Hindlimb muscle (tissue), 1 donor: ENCODE measurements around the gene DCAF6. TPM values are rescaled to one million over a fixed set of nuclear protein-coding genes. Genes with fewer than 3 reads are reported as not detected.

Source experiments
- DNase-seq: peaks from one replicate; pipeline ENCODE4 v3.0.0-alpha.2; 2013
- polyA plus RNA-seq: library from polyadenylated mRNA; unstranded; fragments of 120-200 nt; gene quantifications from one replicate; pipeline ENCODE4 v1.2.1, GENCODE V29; 2013; ENCODE audit not compliant: insufficient read length

Gene DCAF6
- polyA plus RNA-seq, 1 donor = 134 TPM

DNA sequence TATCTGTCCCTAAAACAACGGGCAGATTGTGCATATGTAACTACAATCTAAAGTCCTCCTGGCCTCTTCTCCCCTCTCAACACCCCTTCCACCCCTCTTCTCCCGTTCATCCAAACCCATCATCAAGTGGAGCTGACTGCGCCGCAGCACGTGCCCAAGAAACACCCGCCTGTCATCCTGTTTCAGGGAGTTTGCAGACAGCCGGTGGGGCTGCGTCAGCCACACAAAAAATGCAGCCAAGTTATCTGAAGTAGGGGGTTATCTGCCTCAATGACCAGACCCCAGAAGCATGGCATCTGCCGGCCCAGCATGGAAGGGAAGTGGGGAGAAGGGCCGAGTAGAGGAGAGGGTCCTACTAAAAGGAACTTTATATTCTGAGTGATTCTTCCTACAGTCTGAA, 151.2 kb downstream of the DCAF6 start:
- DNase-seq = no peak

DNA sequence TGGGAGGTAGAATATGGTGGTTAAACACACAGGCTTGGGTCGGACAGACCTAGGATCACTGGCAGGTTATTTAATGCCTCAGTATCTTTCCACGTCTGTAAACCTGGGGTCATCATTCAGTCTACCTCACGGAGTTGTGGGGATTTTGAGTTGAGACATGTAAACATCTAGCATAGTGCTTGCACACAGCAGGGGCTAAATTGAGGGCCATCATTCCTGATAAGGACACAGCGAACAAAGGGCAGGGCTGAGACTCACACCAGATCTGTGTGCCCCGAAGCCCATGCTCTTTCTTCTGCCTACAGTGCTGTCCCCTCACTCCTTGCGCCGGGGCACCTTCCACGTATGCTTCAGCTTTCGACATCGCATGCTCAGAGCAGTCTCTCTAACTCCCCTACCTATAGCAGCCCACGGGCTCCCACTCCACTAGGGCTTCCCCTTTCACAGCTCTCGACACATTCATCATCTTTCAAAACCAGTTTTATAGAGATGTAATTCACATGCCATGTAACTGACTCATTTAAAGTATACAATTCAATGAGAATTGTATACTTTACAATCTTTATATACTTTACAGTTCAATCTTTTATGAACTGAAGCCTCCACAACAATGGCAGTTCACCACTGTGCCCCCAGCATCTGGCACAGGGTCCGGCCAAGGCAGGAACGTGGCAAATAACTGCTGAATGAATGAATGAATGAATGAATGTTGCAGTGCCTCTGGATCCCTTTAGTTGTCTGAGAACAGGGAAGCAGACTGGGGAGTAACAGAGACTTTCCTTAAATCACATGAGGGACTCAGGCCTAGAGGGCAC, 152.2 kb downstream of the DCAF6 start:
- DNase-seq = no peak

DNA sequence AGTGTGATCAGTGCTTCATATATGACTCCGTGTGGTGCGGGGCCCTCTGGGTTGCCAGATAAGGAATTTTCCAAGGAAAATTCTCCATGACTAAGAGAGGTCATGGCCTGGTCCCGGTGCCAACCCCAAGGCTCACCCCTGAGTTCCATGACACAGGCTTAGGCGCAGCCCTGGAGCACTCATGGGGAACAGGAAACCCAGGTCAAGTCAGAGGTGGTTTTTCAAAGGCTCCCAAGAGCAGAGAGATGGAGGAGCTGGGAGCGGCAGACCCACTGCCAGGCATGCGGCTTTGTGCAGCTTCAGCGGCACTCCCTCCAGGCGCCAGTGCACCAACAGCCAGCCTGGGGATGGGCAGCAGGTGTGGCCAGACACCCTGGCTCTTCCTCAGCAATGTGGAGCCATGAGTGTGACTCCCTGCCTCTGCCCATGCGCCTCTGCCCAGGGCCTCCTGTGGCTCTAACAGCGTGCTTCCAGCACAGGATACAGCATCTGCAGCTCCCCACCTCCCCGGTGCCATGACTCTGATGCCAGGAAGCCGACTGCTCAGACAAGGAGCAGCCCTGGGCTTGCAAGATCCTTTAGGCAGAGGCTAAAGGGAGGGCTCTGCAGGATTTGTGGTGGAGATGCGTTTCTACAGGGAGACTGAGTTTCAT, 153.0 kb downstream of the DCAF6 start:
- DNase-seq = no peak

GRCh38 chr1:168089979-168090337, 153.5 kb downstream of the DCAF6 start:
- no peak for DNase-seq

- no peak for DNase-seq
These were observed 153.9 kb downstream of the DCAF6 start for GRCh38 chr1:168090395-168090794.

DNA sequence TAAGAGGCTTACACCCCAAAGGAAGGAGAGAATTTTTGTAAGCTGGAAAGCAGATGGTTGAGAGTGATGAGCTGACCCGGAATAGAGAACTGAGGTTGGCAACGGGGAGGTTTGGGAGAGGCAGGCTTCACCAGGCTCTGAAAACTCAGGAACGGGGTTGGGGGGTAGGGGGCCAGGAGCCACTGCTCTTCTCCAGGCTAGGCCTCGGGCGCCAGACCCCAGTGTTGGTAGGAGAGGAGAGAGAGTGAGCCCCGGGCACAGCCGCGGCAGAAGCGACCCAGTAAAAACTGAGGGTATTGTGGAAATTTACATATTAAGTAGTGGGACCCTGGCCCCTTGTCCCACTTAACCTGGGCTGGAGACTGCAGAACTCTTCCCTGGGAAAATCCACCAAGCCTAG, 154.6 kb downstream of the DCAF6 start:
- DNase-seq = no peak

DNA sequence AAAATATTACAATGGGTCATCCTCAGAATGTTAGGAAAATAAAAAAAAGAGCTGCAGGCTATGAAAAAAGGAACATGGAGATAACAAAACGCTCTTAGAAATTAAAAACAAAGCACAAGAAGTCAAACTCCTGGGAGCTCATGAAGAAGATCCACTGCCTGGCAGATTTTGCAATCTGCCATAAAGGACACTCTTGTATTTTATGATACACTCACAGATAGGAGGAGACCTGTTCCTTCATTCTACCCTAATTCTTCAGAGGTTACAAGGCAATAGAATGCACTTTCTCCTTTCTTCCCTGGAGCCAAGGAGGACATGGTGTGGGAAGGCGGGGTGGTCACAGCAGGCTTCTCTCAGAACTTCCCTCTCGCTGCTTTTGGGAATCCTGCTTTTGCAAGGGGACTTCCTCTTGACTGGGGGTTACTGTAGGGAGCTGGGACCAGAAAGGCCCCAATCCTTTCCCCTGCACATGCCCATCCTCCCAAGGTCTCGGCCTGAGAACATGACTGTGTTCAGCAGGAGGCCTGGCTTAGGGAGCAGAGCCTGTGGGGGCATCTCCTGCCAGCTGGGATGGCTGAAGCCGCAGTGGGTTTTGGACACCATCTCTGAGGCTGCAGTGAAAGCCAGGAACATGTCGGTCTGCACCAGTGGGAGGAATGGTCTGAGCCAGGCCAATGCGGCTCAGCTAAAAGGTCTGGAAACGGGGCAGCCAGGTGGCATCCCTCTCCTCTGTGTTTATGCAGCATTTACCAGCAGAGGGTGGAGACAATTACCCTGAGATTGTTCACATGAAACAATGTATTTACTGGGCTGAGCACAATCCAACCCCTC, 155.5 kb downstream of the DCAF6 start:
- no peak for DNase-seq

DNA sequence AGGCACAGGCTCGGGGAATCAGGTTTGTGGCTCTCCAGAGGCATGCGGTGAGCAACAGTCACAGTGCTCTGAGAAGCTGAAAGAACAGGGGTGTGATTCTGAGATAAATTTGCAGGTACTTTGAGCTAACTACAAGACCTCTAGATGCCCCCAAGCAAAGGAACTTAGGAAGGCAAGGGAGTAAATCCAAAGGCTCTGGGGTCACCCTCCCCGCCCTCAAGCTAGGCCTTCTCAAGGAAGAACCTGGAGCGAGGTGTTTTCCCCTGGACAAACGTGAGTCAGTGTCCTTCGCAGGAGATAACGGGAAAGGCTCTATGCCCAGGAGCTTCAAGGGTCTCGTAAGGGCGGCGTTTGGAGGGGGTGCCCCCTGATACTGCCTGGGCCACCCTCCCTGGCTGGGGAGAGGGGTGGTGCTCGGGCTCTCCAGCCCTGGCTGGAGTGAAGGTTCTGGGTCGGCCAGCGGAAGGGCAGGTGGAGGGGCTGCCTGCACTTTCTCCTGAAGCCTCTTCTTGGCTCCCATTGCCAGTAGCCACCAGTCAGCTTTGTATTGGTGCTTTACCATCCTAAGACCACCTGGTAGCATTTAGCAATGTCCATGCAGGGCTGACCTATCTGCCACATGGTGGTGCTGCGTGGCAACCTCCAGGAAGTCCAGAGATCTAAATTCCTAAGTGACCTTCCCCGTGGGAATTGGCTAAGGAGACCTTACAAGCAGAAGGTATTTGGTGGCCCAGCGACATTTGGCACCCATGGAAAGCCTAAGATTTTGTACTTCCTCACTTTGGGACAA, 156.3 kb downstream of the DCAF6 start:
- DNase-seq = no peak

- no peak for DNase-seq
These were observed 157.1 kb downstream of the DCAF6 start for GRCh38 chr1:168093616-168094015.

DNA sequence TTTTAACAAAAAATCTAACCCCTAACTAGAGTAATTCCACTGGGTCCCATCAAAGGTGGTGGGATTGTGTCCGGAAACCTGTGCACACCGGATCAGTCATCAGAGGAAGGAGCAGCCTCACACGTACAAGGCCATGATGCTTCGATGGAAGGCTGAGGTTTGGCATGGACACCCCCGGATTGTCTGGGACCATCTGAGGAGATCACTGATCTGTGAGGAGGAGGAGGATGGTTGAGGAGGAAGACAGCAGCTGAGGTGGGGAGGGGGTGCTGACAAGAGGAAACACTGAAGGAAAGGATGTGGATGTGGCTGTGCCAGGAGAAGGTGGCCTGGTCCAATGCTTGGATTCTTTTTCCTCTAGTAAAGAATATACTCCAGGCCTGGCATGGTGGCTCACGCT, 159.0 kb downstream of the DCAF6 start:
- no peak for DNase-seq

DNA sequence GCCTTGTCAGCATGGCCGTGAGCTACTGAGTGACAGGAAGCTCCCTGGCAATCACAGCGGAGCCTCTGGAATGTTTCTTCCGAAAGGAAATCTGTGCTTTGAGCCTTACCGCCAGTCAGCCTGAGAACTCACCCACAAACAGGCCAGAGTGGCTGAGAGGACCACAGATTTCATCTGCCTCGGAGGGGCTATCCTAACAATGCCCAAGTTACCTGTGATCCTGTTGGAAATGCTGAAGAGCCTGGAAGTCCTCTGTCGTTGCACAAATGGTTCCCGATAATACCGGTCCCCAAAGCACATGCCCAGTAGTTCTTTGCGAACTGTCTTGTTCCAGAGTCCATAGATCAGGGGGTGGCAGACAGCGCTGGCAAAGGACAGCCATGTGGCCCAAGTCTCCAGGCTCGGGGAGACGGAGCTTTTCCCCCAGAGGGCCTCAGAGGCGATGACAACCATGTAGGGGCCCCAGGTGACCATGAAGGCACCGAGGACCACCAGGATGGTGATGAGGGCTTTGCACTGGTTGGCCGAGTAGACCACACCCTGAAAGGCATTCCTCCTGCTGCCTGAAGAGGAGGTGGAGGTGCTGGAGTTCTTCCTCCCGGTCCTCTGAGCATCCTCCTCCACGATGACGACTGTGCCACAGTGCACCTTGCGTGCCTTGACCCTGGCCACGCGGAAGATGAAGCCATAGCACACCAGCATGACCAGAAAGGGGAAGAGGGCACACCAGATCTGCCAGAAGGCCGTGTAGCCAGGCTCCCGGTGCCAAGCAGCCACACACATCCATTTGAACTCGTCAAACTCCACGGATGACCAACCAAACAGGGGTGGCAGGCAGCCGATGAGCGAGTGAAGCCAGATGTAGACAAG, 160.0 kb downstream of the DCAF6 start:
- no peak for DNase-seq

DNA sequence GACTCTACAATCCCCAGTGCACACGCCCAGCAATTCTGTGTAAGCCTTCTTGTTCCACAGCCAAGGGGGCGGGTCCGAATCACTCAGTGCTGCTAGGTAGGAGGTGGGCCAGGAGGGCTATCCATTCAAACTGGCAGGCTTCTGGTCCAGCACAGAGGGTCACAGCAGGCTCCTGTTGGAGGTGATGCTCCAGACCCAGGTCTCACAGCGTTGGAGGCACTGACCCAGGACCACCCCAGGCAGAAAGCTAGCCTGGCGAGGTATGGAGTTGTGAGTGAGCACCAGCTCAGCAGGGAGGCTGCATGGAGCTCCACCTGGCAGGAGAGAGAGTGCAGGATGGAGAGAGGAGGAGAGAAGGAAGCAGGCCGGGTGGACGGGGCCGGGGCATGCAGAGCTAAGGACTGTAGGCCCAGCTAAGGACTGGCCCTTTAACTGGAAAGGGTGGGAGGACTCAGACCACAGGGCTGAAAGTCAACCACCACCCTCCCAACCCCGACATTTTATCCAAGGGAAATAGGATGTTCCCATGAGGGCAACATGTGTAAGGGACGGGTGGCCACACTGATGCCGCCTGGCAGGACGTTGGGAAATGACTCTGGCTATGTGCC, 161.5 kb downstream of the DCAF6 start:
- no peak for DNase-seq

DNA sequence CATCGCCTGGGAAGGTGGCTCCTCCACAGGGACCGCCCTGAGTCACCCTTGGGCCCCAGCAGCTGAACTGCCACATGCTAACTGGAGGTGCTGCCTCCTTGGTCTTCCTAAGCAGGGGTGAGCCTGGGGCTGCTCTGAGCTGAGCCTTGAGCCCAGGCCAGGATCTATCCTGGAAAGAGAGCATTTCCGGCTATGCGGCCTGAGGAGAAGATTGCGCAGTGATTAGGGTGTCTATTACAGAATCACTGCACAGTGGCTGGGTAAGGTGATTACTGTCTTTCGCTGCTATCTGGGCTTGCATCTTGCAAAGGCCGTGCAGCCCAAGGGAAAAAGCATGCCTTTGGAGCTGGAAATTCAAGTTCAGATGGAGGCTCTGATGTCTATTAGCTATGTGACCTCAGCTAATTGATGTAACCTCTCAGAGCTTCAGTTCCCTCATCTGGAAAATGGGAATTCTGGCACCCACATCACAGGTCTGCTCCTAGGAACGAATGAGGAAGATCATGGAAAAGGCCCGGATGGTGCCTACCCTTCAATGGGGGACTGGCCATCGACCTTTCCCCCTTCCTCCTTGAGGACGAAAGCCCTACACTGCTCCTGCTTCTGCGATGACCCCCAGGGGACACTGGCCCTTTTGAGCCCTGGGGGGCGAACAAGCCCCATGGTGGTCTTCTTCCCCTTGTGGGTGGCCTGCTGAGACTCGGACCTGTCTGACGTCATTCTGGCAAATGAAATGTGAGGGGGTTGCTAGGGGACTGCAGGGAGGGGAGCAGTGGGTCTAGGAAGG, 162.2 kb downstream of the DCAF6 start:
- no peak for DNase-seq

DNA sequence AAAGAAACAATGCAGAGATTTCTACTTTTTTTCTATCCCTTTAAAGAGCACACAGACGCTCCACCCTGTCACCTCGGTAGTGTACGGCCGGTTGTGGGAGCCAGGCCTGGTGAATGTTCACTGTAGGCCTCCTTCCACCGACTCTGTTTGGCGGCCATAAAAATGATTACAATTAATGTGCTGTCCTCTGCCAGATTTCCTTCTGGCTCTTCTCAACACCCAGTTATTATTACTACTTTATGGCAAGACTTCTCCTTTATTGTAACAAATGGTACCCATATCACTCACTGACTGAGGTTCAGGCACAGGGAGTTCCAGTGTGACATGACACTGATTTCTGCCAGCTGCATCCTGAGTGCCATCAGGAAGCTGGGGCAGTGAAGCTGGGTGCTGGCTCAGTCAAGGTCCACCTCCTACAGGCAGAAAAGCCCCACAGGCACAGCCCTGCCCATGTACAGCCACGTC, 162.9 kb downstream of the DCAF6 start:
- no peak for DNase-seq

DNA sequence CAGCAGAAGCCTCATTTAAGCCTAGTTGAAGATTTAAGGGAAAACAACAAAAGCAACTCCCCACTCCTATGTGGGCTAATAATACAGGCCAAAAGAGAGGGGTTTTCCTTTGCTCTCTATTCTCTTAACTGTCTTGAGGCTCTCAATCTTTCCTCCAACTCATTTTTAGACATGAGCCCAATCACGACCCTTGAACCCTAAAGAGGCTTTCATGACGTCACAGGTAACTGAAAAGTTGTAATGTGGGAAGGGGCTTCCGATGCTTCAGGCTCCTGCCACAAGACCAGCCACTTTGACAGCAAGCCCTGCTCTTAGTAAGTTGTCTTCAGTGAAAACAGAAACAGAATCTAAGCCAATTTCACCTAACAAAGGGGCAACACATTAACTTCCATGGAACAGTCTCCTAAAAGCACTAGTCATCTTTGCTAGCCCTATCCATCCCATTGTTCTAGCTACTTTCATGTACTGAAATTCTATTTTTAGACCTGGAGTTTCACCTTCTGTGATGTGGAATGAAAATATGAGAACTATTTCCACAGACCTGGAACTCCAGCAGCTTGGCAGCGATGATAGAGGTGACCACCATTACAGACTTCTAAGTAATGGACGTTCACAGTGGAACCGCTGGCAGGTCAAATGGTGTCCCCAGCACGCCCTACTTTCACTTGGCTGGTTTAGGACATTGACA, 164.0 kb downstream of the DCAF6 start:
- no peak for DNase-seq

DNA sequence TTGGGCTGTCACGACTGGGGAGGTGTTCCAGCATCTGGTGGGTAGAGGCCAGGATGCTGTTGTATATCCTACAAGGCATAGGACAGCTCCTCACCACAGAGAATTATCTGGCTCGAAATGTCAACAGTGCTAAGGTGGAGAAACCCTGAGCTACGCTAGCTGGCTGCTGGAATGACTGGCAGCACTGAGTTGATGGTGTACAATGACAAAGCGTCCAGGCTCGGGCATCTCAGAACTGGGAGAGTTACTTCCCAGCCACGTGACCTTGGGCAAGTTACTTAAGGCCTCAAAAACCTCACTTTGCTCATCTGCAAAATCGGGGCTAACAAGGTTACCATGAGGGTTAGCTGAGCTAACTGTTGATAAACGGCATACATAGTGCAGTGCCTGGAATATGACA, 164.9 kb downstream of the DCAF6 start:
- DNase-seq = no peak

DNA sequence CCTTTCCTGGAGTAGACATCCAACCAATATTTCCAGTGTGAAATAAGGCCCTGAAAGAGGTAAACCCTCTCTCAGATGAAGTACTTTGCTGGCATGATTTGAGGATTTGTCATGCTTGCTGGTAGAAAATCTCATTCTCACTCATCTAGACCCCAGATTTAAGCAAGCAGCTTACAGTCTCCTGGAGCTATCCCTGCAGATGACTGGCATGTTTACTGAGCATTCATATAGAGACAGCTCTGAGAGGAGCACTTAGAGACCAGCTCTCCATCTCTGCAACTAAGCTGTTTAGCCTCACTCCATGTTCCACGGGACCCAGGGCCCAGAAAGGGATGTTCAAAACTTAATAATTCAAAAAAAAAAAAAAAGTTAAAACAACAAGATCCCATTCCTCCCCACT, 166.0 kb downstream of the DCAF6 start:
- DNase-seq = no peak

DNA sequence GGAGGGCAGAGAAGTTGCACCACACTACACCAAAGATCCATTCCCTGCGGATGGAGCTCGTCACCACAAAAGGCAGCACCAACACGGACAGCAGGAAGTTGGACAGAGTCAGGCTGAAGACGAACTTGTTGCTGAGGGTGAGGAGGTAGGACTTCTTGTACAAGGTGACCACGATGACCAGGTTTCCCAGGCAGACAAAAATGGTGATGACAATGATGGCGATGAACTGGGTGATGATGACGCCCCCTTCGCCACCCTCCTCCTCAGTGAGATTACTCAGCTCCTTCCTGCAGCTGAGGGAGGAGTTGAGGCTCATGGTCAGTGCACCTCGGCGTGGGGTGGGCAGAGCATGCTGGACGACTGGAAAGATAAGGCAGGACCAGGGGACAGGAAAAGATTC, 168.1 kb downstream of the DCAF6 start:
- DNase-seq = no peak

DNA sequence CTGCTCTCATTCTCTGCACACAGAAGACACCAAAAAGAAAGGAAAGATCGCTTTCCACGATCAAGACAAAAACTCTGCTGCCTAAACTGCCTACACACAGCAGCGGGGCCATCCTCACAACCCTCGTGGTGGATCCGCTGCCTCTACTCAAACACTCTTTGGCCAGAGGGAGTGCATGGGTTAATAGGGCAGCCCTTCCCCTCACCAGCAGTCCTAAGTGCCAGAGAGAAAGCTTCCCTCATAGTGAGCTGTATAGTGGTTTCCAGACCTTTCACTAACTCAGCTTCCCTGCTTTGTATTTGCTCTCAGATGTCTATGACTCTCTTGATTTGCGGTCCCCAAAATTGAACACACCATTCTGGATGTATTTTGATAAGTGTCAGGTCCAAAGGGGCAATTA, 169.4 kb downstream of the DCAF6 start:
- no peak for DNase-seq

DNA sequence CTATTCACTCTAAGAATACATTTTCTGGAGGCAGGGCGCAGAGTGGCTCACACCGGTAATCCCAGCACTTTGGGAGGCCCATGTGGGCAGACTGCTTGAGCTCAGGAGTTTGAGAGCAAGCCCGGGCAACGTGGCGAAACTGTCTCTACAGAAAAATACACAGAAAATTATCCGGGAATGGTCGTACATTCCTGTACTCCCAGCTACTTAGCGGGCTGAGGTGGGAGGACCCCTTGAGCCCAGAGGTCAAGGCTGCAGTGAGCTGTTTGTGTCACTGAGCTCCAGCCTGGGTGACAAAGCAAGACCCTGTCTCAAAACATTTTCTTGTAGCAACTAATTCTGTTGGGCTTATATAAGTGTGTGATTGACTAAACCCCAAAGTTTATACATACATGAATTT, 169.8 kb downstream of the DCAF6 start:
- DNase-seq = no peak
